Stimulated activated CD8-positive, alpha-beta memory T cell treated with anti-CD3 and anti-CD28 coated beads, Interleukin-12 subunit alpha, Interleukin-12 subunit beta, amount 100 ng/mL, for 24 hours (primary cell): ENCODE results near the gene HNRNPAB.
A peak's percentile ranks its signal among the peaks of the same experiment; 100 is the strongest.
"Not testable (repeated sequence)": the region's sequence is repeated elsewhere in the genome, so short reads cannot be mapped to it uniquely, and the experiment has no call there.

Experiments
- DNase-seq: peaks from one replicate; pipeline ENCODE4 v3.0.0-alpha.2; 2020; ENCODE audit errors: extremely low read depth

HNRNPAB gene

DNA sequence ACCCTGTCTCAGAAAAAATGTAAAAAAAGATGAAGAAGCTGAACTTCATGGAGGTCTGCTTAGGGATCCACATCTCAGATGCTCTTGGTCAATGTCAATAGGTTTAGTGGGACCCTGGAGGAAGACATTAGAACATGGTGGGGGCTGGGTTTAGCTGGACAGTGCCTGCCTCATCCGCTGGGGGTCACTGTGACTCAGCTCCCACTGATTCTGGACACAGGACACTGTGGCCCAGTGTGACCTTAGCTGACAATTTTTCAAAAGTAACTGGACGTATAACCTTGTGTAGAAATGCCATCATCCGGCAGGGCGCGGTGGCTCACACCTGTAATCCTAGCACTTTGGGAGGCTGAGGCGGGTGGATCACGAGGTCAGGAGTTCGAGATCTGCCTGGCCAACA, 7.3 kb upstream of the HNRNPAB start:
- no peak for DNase-seq

DNA sequence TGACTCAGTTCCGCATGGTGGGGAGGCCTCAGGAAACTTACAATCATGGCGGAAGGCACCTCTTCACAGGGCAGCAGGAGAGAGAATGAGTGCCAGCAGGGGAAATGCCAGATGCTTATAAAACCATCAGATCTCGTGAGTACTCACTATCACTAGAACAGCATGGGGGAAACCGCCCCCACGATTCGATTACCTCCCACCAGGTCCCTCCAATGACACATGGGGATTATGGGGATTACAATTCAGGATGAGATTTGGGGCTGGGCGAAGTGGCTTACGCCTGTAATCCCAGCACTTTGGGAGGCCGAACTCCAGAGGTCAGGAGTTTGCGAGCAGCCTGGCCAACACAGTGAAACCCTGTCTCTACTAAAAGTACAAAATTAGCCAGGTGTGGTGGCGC, 6.2 kb upstream of the HNRNPAB start:
- not testable (repeated sequence) for DNase-seq

DNA sequence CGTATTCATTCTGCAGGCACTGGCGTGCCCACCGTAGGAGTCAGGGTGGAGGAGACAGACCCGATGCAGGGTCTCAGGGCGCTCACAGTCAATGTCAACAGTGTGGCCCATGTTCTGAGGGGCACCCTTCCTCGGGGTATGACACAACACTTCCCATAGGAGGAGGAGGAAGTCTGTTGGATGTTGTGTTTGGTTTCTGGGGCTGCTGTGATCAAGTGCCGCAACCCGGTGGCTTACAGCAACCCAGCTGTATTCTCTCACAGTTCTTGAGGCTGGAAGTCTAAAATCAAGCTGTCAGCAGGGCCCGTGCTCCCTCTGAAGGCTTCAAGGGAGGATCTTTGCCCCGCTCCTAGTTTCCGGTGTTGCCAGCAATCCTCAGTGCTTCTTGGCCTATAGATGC, 5.6 kb upstream of the HNRNPAB start:
- DNase-seq, result no peak

DNA sequence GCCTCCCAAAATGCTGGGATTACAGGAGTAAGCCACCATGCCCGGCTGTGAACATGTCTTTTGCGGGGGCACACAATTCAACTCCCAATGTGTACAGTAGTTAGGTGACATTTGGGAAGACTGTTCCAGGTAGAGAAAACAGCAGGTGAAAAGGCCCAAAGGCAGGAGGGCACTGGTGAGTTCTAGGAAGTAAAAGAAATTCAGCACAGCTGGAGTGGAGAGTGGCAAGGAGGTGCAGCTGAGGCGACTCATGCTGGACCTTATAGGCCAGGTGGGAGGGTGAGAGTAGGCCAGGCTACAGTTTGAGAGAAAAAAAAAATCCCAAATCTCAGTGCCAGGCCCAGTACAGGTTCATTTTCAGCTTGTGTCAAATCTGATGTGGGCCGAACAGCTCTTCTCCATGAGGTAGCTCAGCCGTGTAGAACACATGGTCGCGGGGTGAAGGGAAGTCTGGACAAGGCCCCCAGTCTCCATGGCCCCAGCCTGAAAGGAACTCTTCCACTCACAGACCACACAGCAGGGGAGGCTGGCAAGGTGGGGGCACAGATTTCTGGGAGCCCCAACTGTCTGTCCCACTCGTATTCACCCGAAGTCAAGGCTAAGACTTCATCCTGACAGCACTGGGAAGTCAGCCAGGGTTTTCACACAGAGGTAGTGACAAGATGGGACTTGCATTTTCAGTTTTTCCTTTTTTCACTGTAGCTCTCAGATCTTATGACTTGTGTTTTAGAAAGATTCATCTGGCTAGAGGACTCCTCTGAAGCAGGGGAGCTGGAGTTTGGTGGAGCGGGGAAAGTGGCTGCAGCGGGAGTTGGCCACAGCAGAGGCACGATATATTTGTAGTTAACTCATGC, 4.5 kb upstream of the HNRNPAB start:
- no peak for DNase-seq

- DNase-seq, result no peak
These were observed 3.0 kb upstream of the HNRNPAB start for GRCh38 chr5:178201221-178201926.

DNA sequence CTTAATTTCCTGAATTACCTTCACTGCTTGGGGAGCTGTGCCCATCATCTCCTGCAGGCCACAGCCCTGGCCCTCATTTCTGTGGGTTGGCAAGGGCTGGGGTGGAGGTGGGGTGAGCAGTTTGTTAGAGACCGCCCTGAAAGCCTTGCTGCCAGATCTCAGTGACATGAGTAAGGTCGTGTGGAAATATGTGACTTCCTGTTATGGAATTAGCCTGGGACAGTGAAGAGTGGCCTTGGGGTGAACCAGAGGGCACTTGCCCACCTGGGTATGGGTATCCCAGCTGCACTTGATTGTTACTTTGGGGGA, 2.5 kb upstream of the HNRNPAB start:
- DNase-seq, result no peak

- DNase-seq, result no peak
These were observed 1.8 kb upstream of the HNRNPAB start for GRCh38 chr5:178202541-178202940.

DNA sequence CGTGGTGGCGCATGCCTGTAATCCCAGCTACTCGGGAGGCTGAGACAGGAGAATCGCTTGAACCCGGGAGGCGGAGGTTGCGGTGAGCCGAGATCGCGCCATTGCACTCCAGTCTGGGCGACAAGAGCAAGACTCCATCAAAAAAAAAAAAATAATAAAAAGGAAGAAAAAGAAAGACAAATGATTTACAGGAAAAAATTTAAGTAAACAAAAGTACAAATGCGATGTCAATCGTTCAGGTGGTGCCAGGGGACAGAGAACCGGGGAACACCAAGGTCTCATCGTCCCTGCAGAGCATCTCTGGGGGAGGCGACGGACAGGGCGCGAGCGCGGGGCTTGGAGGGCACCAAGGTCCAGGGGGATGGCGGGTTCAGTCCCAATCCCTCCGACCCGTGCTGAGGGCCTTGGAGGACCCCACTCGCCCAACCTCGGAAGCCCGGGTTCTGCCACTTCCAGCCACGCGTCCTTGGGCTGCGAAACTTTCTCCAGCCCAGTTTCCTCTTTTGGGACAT, 607 bp upstream of the HNRNPAB start:
- DNase-seq, result no peak

DNA sequence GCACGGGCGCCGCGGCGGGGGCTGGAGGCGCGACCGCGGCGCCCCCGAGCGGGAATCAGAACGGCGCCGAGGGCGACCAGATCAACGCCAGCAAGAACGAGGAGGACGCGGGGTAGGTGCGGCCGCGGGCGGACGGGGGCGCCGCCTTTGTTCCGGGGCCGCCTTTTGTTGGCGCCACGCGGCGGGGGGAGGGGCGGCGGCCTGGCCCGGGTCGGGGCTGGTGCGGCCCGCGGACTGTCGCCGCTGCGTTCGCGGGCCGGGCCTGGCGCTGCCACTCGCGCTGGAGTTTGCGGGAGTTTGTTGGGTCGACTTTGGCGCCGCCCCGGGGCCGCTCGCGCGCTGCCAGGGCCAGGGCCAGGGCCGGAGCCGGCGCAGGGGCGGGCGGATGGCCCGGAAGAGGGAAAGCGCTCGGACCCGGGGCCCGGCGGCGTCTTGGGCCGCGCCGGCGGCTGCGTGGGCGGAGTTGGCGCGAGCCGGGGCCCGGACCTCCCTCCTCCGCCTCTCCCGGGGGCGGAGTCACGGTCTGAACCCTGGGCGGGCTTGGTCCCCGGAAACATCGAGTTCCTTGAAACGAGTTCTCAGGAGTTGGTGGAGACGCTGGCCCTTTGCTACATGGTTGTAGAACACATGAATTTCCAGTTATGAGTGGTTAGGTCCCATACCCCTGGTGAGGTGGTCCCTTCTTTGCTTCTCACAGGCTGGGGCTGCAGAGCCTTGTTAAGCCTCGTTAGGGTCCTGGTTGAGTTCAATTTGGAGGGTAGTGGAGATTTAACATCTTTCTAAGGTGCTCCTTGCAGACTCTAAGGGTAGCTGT, 809 bp downstream of the HNRNPAB start:
- peak; percentile 51 for DNase-seq

- no peak for DNase-seq
These were observed 1.4 kb downstream of the HNRNPAB start for GRCh38 chr5:178205749-178206047.

GRCh38 chr5:178206166-178207101, 2.1 kb downstream of the HNRNPAB start:
- DNase-seq, result no peak

DNA sequence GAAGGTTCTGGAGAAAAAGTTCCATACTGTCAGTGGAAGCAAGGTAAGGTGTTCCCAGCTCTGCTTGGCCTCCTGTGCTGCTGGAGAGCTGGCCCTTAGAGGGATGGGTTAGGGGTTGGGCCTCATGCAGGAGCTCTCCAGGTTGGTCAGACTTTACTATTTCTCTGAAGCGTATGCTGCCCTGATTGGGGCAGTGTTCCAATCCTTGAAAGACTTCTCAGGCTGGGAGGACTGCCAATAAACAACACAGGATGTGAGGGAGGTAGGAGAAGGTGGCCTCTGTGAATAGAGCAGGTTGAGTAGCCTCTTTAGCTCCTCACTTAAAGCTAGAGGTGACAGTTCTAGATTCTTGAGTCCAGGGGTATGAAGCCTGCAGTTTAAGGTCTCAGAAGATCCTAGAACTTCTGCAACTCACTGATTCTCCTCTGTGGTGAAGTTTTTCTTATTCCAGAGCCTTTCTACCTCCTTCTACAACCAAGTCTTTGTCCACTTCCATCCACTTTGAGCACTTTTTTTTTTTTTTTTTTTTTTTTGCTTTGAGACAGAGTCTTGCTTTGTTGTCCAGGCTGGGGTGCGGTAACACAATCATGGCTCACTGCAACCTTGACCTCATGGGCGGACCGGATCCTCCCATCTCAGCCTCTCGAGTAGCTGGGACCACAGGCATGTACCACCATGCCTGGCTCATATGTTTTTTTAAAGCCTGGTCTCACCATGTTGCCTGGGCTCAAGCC, 3.0 kb downstream of the HNRNPAB start:
- no peak for DNase-seq

GRCh38 chr5:178207917-178208280, 3.6 kb downstream of the HNRNPAB start:
- no peak for DNase-seq

- no peak for DNase-seq
These were observed 4.4 kb downstream of the HNRNPAB start for GRCh38 chr5:178208540-178209227.

DNA sequence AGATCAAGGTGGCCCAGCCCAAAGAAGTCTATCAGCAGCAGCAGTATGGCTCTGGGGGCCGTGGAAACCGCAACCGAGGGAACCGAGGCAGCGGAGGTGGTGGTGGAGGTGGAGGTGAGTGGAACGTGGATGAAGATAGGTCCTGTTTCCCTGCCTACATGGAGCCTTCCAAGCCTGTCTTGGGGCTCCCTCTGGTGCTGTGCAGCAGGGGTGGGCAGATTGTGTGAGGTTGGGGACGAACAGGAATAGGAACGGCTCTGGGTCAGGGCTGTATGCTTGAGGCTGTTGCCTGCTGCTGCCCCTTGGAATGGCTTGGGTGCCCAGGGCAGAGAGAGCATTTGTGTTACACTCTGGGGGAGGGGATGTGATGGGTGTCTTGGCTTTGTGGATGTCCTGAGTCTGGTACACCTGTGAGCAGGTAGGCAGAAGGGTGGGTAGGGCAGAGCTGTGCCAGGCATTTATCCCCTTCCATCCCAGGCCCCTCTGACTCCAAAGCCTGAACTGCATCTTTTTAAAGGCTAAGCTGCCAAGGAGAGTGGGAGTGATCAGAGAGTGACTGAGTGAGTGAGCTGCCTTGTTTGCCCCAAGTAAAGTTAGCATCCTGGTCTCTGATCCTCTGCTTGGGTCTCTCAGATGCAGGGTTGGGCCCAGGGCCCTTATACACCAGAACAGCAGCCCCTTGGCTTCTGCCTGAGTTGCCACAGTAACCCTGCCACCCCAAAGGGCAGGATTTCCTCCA, 5.2 kb downstream of the HNRNPAB start:
- DNase-seq, result no peak

GRCh38 chr5:178210073-178210535, 5.8 kb downstream of the HNRNPAB start:
- no peak for DNase-seq

DNA sequence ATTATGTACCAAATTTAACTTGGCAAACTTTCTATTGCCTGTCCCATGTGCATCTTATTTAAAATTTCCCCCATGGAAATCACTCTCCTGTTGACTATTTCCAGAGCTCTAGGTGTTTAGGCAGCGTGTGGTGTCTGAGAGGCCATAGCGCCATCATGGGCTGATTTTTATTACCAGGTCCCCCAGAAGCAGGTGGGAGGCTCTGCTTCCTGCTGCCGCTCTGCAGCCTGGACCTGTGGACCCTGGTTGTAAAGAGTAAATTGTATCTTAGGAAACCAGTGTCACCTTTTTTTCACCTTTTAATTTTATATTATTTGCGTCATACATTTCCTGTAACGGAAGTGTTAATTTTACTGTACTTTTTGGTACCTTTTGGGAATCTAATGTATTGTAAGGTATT, 6.4 kb downstream of the HNRNPAB start:
- no peak for DNase-seq

DNA sequence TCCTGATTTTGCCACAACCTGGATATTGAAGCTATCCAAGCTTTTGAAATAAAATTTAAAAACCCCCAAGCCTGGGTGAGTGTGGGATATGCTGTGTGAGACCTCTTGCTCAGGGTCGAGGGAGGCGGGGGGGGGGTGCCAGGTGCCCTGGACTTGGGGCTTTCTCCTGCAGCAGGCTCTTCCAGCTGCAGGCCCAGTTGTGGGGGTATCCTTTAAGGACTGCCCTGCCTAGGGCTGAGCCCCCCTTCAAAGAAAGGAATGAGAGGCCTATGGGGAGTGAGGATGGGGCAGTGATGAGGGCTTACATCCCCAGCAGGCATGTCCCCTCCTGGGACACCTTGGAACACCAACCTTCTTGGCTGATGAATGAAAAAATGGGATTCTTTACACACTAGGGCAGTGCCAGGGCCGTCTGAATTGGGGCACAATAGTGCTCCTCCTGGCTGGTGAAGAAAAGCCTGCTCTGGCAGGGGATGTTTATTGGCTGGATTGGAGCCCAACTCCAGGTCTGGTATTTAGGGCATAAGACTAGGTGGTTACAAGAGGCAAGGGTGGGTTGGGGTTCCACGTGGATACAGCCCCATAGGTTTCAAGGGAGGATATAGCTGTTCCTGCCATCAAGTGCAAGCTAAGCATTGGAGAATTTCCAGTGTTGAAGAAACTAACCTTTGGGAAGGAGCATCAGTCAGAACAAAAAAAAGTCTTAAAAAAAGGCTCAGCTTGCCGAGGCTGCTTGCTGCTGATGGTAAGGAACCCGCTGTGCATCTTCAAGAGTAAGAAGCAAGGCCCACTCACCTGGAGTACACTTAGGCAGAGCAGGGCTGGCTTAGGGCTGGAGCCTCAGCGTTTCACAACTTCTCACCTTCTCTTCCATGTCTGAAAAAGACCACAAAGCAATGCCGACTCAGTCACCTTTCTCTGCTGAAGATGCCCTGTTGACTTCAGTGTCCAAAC, 7.0 kb downstream of the HNRNPAB start:
- no peak for DNase-seq
